ENCODE data around the gene PTPRR. TPM values are rescaled to one million over a fixed set of nuclear protein-coding genes. Genes with fewer than 3 reads are reported as not detected.

Gene PTPRR
- total RNA-seq, 1 donor from 2014 or later, result 0.33 TPM

- H3K36me3 Mint-ChIP-seq (ENCODE audit: low read depth, unreplicated experiment), result no peaks in the 10 kb centered on the region
- H3K9me3 Mint-ChIP-seq (ENCODE audit: unreplicated experiment), result no peaks in the 10 kb centered on the region
- H3K27me3 Mint-ChIP-seq (ENCODE audit: unreplicated experiment), result no peaks in the 10 kb centered on the region
- H3K27ac Mint-ChIP-seq (ENCODE audit: unreplicated experiment), result no peak overlapping the region
- TF ChIP-seq CTCF (IDR thresholded peaks at IDR 0.05; ENCODE audit: unreplicated experiment), result no peak
- H3K4me1 Mint-ChIP-seq (ENCODE audit: unreplicated experiment), result no peaks in the 10 kb centered on the region
- H3K4me3 Mint-ChIP-seq (ENCODE audit: unreplicated experiment), result no peak overlapping the region
- DNase-seq (ENCODE audit: low spot score), result no peak
Measured at GRCh38 chr12:70758494-70758845, 162.1 kb downstream of the PTPRR start.

- no peaks in the 10 kb centered on the region for H3K27me3 Mint-ChIP-seq (ENCODE audit: unreplicated experiment)
- no peak for TF ChIP-seq CTCF (IDR thresholded peaks at IDR 0.05; ENCODE audit: unreplicated experiment)
- no peak overlapping the region for H3K27ac Mint-ChIP-seq (ENCODE audit: unreplicated experiment)
- no peak overlapping the region for H3K4me3 Mint-ChIP-seq (ENCODE audit: unreplicated experiment)
- H3K4me1 Mint-ChIP-seq (ENCODE audit: unreplicated experiment), result no peaks in the 10 kb centered on the region
- no peak for DNase-seq (ENCODE audit: low spot score)
- H3K9me3 Mint-ChIP-seq (ENCODE audit: unreplicated experiment), result no peaks in the 10 kb centered on the region
- H3K36me3 Mint-ChIP-seq (ENCODE audit: low read depth, unreplicated experiment), result no peaks in the 10 kb centered on the region
Measured at GRCh38 chr12:70757830-70758493, 162.6 kb downstream of the PTPRR start.

- no peak for DNase-seq (ENCODE audit: low spot score)
- TF ChIP-seq CTCF (IDR thresholded peaks at IDR 0.05; ENCODE audit: unreplicated experiment), result no peak
- no peaks in the 10 kb centered on the region for H3K9me3 Mint-ChIP-seq (ENCODE audit: unreplicated experiment)
- H3K36me3 Mint-ChIP-seq (ENCODE audit: low read depth, unreplicated experiment), result no peaks in the 10 kb centered on the region
- H3K4me1 Mint-ChIP-seq (ENCODE audit: unreplicated experiment), result no peaks in the 10 kb centered on the region
- no peaks in the 10 kb centered on the region for H3K27me3 Mint-ChIP-seq (ENCODE audit: unreplicated experiment)
- no peak overlapping the region for H3K27ac Mint-ChIP-seq (ENCODE audit: unreplicated experiment)
- no peak overlapping the region for H3K4me3 Mint-ChIP-seq (ENCODE audit: unreplicated experiment)
Measured at GRCh38 chr12:70756791-70757190, 163.7 kb downstream of the PTPRR start.

- DNase-seq (ENCODE audit: low spot score), result no peak
- Mint-ChIP-seq H3K36me3 (ENCODE audit: low read depth, unreplicated experiment) (no peaks in the 10 kb centered on the region), H3K27me3 (ENCODE audit: unreplicated experiment) (no peaks in the 10 kb centered on the region), H3K27ac (ENCODE audit: unreplicated experiment) (no peak overlapping the region), H3K4me3 (ENCODE audit: unreplicated experiment) (no peak overlapping the region), H3K9me3 (ENCODE audit: unreplicated experiment) (no peaks in the 10 kb centered on the region), H3K4me1 (ENCODE audit: unreplicated experiment) (no peaks in the 10 kb centered on the region)
- no peak for TF ChIP-seq CTCF (IDR thresholded peaks at IDR 0.05; ENCODE audit: unreplicated experiment)
Measured at GRCh38 chr12:70756118-70756517, 164.4 kb downstream of the PTPRR start.

- no peak for DNase-seq (ENCODE audit: low spot score)
- H3K4me1 Mint-ChIP-seq (ENCODE audit: unreplicated experiment), result no peaks in the 10 kb centered on the region
- H3K9me3 Mint-ChIP-seq (ENCODE audit: unreplicated experiment), result no peaks in the 10 kb centered on the region
- no peak overlapping the region for H3K27ac Mint-ChIP-seq (ENCODE audit: unreplicated experiment)
- no peak for TF ChIP-seq CTCF (IDR thresholded peaks at IDR 0.05; ENCODE audit: unreplicated experiment)
- H3K27me3 Mint-ChIP-seq (ENCODE audit: unreplicated experiment), result no peaks in the 10 kb centered on the region
- H3K4me3 Mint-ChIP-seq (ENCODE audit: unreplicated experiment), result no peak overlapping the region
- H3K36me3 Mint-ChIP-seq (ENCODE audit: low read depth, unreplicated experiment), result no peaks in the 10 kb centered on the region
Measured at GRCh38 chr12:70754330-70754741, 166.2 kb downstream of the PTPRR start.

All from endothelial cell (in vitro differentiated cells).